ENCODE data around the gene ECE1. TPM values are rescaled to one million over a fixed set of nuclear protein-coding genes. Genes with fewer than 3 reads are reported as not detected.

ECE1 gene
- total RNA-seq, 1 donor from 2014 or later, result 223 TPM

- DNase-seq, result no peak
Measured at GRCh38 chr1:21325231-21325718, 35.0 kb upstream of the ECE1 start.

DNA sequence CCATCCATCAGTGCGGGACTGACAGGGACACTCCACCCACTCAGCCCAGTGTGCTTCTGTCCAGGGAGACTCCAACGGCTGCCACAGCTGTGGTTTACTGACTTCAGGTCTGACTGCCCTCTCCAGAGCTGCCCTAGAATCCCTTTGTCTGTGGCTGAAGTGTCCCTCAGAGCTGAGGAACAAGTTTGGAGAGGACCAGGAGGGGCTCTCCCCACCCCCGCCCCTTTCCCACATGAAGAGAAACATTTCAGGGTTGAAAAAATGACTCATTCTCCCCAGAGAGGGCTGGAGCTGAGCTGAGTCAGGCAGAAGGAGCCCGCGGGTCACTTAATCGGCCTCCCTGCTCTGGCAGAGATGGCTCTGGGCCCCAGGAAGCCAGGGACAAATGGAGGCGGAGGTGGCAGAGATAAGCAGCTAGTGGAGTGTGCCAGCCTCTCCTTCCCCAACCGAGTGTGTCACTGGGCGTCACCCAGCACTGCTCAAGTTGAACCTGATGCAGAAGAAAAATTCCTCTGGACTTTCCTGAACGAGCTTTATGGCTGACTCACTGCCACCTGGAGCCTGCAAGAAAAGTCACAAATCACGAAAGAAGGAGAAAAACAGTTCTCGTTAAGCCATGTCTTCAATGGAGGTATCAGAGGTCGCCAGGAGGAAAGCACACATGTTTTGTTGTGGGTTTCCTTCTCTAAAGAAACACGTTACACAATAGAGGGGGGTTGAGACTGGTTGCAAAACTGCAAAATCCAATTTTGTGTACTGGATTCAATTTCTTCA, 34.3 kb upstream of the ECE1 start:
- DNase-seq, result peak; percentile 86

DNA sequence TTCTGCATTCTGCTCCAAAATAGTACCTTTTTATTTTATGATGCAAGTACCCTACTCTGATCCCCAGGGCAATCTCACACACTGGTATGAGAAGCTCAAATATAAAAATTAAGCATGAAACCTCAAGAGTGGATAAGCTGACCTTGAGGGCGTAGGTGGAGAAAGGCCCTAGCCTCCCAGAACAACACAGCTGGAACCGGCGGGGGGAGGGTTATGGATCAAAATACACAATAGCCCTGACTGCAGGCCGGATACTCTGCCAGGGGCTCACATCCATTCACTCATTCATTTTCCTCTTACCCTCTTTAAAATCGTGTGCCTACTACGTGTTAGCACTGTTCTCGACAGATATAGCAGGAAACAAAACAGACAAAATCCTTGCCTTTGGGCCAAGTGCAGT, 32.8 kb upstream of the ECE1 start:
- DNase-seq, result peak; percentile 65

DNA sequence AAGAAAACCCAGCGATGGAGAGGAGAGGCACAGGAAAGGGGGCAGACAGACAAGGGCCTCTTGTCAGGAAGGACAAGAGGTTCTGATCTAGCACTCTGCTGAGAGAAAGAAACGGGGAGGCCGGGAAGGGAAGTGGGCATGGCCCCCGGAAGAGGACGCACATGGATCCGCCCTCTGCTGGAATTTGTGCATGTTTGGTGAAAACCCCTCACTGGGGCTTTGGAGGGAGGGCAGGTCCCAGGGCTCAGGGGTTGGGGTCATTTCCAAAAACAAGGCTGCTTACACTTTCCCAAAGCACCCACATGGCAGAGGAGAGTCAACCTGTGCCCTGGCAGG, 32.4 kb upstream of the ECE1 start:
- DNase-seq, result no peak

- no peak for DNase-seq
Measured at GRCh38 chr1:21321963-21322680, 31.9 kb upstream of the ECE1 start.

DNA sequence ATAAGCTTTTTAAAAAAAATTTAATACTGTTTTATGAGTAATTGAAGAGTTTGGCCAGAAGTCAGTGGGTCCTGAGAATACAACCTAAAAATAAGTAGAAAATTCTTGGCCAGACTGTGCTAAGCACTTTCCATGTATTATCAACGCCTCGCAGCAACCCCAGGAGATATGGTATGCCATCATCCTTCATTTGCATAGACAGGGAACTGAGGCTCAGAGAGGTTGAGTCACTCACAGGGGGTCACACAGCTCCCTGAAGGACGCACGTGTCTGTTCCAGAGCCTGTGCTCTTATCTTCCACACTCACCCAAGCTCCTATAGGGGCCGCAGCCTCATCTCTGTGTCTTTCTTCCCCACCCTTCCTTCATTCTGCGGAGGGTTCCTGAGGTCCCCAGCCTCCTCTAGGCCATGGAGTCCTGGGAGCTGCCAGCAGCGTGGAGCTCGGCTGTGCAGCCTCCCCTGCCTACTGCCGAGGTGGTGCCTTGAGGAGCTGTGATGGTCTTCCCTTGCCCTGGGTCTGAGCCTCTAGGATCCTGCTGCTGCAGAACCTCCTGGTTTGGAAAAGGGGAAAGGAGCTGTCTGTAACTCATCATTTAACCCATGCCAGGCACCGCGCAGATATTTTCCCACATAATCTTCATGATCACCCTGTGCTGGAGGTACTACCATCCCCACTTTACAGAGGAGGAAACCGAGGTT, 30.3 kb upstream of the ECE1 start:
- no peak for DNase-seq

DNA sequence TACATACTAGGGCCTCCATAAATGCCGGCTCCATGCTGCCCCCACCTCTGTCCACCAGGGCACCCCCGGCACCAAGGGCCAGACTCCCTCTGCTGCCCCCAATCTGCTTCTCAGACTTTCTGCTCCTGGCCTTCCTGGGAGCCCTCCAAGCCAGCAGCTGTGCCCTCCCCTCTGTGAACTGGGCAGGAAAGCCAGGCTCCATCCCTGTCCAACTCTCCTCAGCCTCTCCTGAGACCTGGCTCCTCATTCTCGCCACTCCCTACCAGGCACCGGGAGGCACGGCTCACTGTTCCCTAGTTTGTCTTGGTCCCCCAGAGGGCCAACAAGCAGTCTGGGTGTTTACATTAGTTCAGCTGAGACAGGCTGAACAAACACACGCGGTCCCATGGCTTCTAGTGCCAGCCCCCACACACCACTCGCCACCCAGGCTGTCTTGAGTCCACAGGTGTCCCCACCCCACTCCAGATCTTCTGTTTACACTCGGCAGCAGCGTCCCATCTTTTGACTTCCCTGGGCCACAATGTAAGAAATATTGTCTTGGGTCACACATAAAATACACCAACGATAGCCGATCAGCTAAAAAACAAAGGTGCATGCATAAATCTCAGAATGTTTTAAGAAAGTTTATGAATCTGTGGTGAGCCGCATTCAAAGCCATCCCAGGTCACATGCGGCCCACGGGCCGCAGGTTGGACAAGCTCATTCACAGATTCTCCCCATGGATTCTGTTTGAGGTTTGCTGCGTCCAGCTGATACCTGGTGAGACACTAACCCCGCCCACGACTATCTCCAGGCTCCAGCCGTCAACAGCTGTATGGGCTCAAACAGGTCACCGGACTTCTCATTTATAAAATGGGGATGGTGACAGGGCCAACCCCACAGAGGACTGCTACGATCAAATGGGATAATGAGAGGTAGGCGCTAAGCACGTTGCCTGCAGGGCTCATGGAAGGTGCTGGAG, 29.5 kb upstream of the ECE1 start:
- DNase-seq, result no peak

GRCh38 chr1:21318714-21319159, 28.5 kb upstream of the ECE1 start:
- DNase-seq, result no peak

GRCh38 chr1:21318057-21318713, 27.9 kb upstream of the ECE1 start:
- DNase-seq, result no peak

DNA sequence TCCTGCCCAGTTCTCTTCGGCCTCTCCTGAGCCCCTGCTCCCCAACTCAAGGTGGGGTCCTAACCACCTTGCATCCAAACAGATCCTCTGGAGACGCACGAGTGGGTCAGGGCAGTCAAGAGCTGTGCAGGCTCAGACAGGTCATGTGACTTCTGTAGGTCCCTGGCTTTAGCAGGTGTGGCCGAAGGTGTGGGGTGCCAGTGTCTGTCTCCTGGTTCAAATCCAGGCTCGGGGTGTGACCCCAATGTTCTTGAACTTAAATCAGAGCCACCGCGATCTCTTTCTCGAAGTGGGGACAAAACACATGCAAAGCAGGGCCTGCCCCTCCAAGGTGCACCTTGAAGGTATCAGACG, 27.4 kb upstream of the ECE1 start:
- no peak for DNase-seq

GRCh38 chr1:21317035-21317689, 26.9 kb upstream of the ECE1 start:
- DNase-seq, result no peak

- DNase-seq, result no peak
Measured at GRCh38 chr1:21314743-21315396, 24.6 kb upstream of the ECE1 start.

GRCh38 chr1:21313886-21314721, 23.8 kb upstream of the ECE1 start:
- DNase-seq, result no peak

- peak; percentile 48 for DNase-seq
Measured at GRCh38 chr1:21313203-21313885, 23.1 kb upstream of the ECE1 start.

DNA sequence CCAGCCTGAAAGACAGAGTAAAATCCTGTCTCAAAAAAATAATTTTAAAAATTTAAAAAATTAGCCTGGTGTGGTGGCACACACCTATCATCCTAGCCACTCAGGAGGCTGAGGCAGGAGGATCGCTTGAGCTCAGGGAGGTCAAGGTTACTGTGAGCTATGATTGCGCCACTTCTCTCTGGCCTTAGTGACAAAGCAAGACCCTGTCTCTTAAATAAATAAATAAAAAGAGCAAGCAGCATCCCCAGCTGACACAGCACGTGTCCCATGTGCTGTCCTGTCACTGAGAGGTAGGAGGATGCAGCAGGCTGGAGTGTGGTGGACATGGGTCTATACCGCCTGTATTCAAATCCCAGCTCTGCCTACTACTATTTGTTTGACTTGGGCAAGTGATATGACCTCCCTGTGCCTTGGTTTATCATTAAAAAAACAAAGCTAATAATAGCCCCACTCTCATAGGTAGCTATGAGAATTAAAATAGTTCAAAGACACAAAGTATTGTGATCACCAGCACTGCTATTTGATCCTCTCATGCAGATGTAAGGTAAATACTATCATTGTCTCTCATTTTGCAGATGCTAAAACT, 22.2 kb upstream of the ECE1 start:
- DNase-seq, result no peak

GRCh38 chr1:21311016-21311415, 20.8 kb upstream of the ECE1 start:
- no peak for DNase-seq

- DNase-seq, result no peak
Measured at GRCh38 chr1:21308847-21309652, 18.8 kb upstream of the ECE1 start.

- no peak for DNase-seq
Measured at GRCh38 chr1:21308330-21308729, 18.1 kb upstream of the ECE1 start.

Data from dermis blood vessel endothelial cell (primary cell).